AG10803 (cell line): ENCODE measurements around the gene POC5.
A peak's percentile ranks its signal among the peaks of the same experiment; 100 is the strongest.

Experiments
- DNase-seq: peaks from one replicate; pipeline ENCODE4 v3.0.0; 2010; ENCODE audit warnings: low read depth
- H3K4me3 ChIP-seq: 2 replicates; pipeline ENCODE4 v1.5.1; 2011; ENCODE audit warnings: mild to moderate bottlenecking, low read length, control low read depth
- TF ChIP-seq, protein P1 (sequence below): conservative IDR thresholded peaks from 2 replicates; pipeline ENCODE4 v1.5.1; 2011; ENCODE audit warnings: mild to moderate bottlenecking, low read length, control low read depth, inconsistent platforms

POC5 gene

DNA sequence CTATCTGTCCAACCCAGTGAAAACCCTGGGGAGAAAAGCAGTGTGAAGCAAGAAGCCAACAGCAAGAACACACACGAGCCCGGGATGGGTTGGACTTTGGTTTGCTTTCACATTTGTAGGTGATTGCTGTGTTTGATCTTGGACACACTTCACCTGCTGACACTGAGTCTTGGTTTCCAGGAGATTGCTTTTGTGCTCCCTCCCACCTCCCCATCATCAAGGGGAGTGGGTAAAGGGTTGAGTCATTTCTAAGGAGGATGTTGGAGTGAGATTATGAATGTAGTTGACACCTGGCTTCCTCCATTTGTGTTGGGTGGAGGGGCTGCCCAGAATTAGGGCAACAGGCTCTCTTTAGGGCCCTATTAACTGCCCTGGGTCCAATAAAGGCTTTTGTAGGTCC is 68.5 kb downstream of the POC5 start:
- no peak overlapping the region for H3K4me3 ChIP-seq
- DNase-seq = no peak
- TF ChIP-seq, protein P1, sequence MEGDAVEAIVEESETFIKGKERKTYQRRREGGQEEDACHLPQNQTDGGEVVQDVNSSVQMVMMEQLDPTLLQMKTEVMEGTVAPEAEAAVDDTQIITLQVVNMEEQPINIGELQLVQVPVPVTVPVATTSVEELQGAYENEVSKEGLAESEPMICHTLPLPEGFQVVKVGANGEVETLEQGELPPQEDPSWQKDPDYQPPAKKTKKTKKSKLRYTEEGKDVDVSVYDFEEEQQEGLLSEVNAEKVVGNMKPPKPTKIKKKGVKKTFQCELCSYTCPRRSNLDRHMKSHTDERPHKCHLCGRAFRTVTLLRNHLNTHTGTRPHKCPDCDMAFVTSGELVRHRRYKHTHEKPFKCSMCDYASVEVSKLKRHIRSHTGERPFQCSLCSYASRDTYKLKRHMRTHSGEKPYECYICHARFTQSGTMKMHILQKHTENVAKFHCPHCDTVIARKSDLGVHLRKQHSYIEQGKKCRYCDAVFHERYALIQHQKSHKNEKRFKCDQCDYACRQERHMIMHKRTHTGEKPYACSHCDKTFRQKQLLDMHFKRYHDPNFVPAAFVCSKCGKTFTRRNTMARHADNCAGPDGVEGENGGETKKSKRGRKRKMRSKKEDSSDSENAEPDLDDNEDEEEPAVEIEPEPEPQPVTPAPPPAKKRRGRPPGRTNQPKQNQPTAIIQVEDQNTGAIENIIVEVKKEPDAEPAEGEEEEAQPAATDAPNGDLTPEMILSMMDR = no peak

DNA sequence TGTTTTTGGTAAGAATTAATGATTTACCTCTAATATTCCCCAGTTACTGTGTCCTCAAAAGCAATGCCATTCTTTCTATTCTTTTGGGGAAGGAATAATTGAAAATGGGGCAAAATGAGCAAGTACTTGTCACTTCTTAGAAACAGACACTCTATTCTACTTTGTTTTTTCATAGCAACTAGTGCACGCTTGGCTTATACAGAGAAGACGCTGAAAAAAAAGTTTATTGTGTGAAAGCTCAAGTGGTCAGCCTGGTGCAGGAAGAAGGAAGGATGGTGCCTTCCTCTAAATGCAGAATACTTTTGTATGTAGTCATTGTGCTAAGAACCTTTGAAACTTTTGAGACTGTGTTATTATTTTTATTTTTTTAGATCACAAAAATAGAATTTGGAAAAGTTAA is 76.4 kb downstream of the POC5 start:
- TF ChIP-seq, protein P1 = no peak
- DNase-seq = no peak
- no peak overlapping the region for H3K4me3 ChIP-seq

DNA sequence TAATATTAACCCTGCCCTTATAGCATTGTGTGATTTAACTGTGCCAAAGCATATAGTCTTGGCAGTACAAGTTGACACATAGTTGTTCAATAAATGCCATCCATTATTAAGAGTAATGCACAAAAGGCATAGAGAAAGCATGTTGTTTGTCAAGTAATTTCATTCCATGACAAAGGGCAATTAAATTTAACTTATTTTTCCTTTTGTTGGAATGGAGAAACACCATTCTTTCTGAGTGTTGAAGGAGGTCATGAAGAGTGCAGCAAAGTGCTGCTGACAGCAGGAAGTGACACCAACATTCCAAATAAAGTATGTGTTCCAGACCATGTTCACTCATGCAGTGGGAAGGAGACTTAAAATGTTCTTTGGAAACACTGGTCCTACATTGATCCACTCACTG is 76.8 kb downstream of the POC5 start:
- no peak overlapping the region for H3K4me3 ChIP-seq
- TF ChIP-seq, protein P1 = no peak
- DNase-seq = peak; percentile 91

DNA sequence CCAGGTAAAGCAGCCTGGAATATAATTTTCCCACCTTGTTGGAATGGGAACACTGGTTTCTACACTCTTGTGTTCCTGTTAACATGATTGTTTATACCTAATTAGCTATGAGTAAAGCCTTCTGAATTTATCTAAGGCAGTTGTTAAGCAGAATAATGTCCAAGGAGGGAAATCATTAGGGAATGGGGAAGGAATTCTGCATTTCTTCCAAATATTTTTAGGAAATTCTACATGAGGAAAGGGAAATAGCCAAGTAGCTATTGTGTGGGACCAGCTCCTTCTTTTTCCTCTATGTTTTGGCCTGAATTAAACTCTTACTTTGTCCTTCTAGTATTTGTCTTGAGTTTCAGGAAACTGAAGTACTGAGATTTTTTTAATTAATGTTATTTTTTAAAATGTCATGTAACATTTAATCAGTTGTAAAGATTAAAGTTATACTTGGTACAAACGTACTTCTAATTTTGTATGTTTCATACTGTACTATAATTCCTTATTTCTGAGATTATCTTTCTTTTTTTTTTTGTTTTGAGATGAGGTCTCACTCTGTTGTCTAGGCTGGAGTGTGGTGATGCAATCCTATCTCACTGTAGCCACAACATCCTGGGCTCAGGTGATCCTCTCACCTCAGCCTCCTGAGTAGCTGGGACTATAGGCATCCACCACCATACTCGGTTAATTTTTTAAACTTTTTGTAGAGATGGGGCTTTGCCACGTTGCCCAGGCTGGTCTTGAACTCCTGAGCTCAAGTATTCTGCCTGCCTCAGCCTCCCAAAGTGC is 77.5 kb downstream of the POC5 start:
- no peak for DNase-seq
- TF ChIP-seq, protein P1 = no peak
- no peak overlapping the region for H3K4me3 ChIP-seq

DNA sequence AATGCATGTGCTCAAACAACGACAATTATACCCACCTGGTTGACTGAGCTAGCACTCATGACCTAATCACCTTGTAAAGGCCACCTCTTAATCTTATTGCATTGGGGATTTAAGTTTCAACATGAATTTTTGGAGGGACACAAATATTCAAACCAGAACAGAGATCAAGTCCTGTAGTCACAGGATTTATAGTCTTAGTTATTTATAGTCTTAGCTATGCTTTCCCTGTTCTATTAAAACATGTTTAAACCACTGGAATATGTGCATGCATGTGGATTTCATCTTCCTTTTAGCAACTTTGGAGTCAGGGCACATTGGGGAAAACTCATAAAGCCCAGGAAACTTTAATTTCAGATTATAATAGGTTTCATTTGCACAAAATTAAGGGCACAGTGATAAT is 79.3 kb downstream of the POC5 start:
- TF ChIP-seq, protein P1 = no peak
- no peak overlapping the region for H3K4me3 ChIP-seq
- no peak for DNase-seq

DNA sequence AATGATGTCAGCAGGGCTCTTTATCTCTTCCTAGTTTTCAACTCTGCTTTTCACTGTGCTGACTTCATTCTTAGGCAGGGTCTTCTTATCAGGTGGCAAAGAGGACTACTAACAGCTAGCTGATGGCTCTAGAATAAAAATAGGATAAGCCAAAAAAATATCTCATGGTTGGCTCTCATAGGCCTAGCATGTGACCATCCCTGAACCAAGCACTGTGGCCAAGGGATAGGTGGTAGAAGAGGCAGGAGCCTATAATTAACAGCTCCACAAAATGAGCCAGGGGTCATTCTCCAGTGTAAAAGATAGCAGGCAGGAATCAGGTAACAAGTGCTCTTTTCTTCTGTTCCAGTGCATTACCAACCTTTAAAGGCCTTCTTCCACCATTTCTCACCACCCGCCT is 84.9 kb downstream of the POC5 start:
- H3K4me3 ChIP-seq = no peak overlapping the region
- TF ChIP-seq, protein P1 = no peak
- DNase-seq = no peak

DNA sequence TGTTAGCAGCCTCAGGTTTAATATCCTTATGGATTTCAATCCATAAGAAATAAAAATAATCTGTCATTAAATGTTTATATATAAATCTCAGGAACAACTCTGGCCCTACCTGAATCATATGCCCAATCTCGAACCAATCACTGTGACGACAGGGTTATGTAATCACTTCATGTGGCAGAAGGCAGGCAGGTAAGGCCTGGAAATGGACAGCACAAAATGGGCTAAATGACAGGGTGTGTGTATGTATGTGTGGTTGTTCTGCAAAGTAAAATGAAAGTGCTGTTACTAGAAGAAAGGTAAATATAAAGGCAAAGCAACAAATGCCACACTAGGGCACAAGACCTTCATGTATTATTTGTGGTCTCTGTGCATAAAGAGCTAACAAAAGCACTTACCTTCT is 86.4 kb downstream of the POC5 start:
- H3K4me3 ChIP-seq = no peak overlapping the region
- no peak for DNase-seq
- TF ChIP-seq, protein P1 = no peak
